Astrocyte (in vitro differentiated cells and primary cell): ENCODE measurements around the gene ANXA7. TPM values are rescaled to one million over a fixed set of nuclear protein-coding genes. Genes with fewer than 3 reads are reported as not detected.

Source experiments
- DNase-seq: peaks from one replicate; pipeline ENCODE4 v3.0.0-alpha.2; 2010; ENCODE audit warnings: low read depth
- FAIRE-seq: peaks from 2 replicates; lab custom pipeline; 2011; peaks lifted over from hg19 to GRCh38; lab: Jason Lieb, UNC
- H2AFZ ChIP-seq: 2 replicates; pipeline ENCODE4 v1.6.0; 2012; ENCODE audit warnings: low read depth, low read length, inconsistent platforms
- H3K27ac ChIP-seq: 2 replicates; pipeline ENCODE4 v1.5.1; 2011; ENCODE audit warnings: low read depth, low read length, inconsistent platforms
- H3K27me3 ChIP-seq: 2 replicates; pipeline ENCODE4 v1.6.0; 2011; ENCODE audit warnings: low read length, inconsistent platforms; ENCODE audit not compliant: insufficient read depth
- H3K36me3 ChIP-seq: 2 replicates; pipeline ENCODE4 v1.5.1; 2011; ENCODE audit warnings: low read length, inconsistent platforms; ENCODE audit not compliant: insufficient read depth
- H3K4me1 ChIP-seq: 2 replicates; pipeline ENCODE4 v1.5.1; 2011; ENCODE audit warnings: low read length, inconsistent platforms; ENCODE audit not compliant: insufficient read depth
- H3K4me2 ChIP-seq: 2 replicates; pipeline ENCODE4 v1.6.0; 2012; ENCODE audit warnings: low read length, inconsistent platforms
- H3K4me3 ChIP-seq: 2 replicates; pipeline ENCODE4 v1.5.1; 2011; ENCODE audit warnings: low read depth, mild to moderate bottlenecking, low read length, inconsistent platforms; ENCODE audit not compliant: insufficient read depth
- H3K79me2 ChIP-seq: 2 replicates; pipeline ENCODE4 v1.6.0; 2012; ENCODE audit warnings: mild to moderate bottlenecking, low read length, inconsistent platforms; ENCODE audit not compliant: insufficient read depth
- H3K9ac ChIP-seq: 2 replicates; pipeline ENCODE4 v1.6.0; 2012; ENCODE audit warnings: mild to moderate bottlenecking, low read length, inconsistent platforms
- H3K9me3 ChIP-seq: 2 replicates; pipeline ENCODE4 v1.5.1; 2012; ENCODE audit warnings: low read depth, mild to moderate bottlenecking, low read length, inconsistent platforms; ENCODE audit not compliant: insufficient read depth
- H4K20me1 ChIP-seq: 2 replicates; pipeline ENCODE4 v1.6.0; 2012; ENCODE audit warnings: low read length, inconsistent platforms; ENCODE audit not compliant: insufficient read depth
- H3K27ac Mint-ChIP-seq: one replicate; pipeline ENCODE4 v1.8.0; 2021; ENCODE audit warnings: mild to moderate bottlenecking, mixed read lengths; ENCODE audit not compliant: unreplicated experiment
- H3K27me3 Mint-ChIP-seq: one replicate; pipeline ENCODE4 v1.8.0; 2021; ENCODE audit warnings: low read depth, mixed read lengths; ENCODE audit not compliant: unreplicated experiment
- H3K36me3 Mint-ChIP-seq: one replicate; pipeline ENCODE4 v1.8.0; 2021; ENCODE audit warnings: low read depth, mixed read lengths; ENCODE audit not compliant: unreplicated experiment
- H3K4me1 Mint-ChIP-seq: one replicate; pipeline ENCODE4 v1.8.0; 2021; ENCODE audit warnings: low read depth, mixed read lengths; ENCODE audit not compliant: unreplicated experiment
- H3K4me3 Mint-ChIP-seq: one replicate; pipeline ENCODE4 v1.8.0; 2021; ENCODE audit warnings: mild to moderate bottlenecking, moderate library complexity, mixed read lengths; ENCODE audit not compliant: unreplicated experiment
- H3K9me3 Mint-ChIP-seq: one replicate; pipeline ENCODE4 v1.8.0; 2021; ENCODE audit warnings: mild to moderate bottlenecking, mixed read lengths; ENCODE audit not compliant: unreplicated experiment
- EZH2 ChIP-seq: IDR thresholded peaks from 2 replicates; pipeline ENCODE4 v1.6.1; 2012; ENCODE audit warnings: mild to moderate bottlenecking, low read length, inconsistent platforms; ENCODE audit not compliant: insufficient read depth
- total RNA-seq: library from RNA; stranded (reverse); gene quantifications from 2 replicates; pipeline ENCODE4 v1.2.1, GENCODE V29; 2021
- TF ChIP-seq, protein P1 (sequence below): IDR thresholded peaks from 2 replicates; pipeline ENCODE4 v1.5.1; 2011; ENCODE audit warnings: low read depth, mild to moderate bottlenecking, inconsistent platforms, low read length, moderate library complexity; ENCODE audit not compliant: insufficient read depth

Gene ANXA7
- total RNA-seq, 1 donor from 2014 or later = 79.6 TPM

GRCh38 chr10:73358331-73359279 lies 55.3 kb downstream of the ANXA7 start, which contains the start of gene CFAP70:
TSS of gene CFAP70 (minus strand) at chr10:73358864. CDS start at chr10:73354796, 4,068 bp downstream.
- peak; percentile 84 for FAIRE-seq
- peak within 1 kb of the TSS; percentile 98 for H3K27ac Mint-ChIP-seq
- TF ChIP-seq, protein P1, sequence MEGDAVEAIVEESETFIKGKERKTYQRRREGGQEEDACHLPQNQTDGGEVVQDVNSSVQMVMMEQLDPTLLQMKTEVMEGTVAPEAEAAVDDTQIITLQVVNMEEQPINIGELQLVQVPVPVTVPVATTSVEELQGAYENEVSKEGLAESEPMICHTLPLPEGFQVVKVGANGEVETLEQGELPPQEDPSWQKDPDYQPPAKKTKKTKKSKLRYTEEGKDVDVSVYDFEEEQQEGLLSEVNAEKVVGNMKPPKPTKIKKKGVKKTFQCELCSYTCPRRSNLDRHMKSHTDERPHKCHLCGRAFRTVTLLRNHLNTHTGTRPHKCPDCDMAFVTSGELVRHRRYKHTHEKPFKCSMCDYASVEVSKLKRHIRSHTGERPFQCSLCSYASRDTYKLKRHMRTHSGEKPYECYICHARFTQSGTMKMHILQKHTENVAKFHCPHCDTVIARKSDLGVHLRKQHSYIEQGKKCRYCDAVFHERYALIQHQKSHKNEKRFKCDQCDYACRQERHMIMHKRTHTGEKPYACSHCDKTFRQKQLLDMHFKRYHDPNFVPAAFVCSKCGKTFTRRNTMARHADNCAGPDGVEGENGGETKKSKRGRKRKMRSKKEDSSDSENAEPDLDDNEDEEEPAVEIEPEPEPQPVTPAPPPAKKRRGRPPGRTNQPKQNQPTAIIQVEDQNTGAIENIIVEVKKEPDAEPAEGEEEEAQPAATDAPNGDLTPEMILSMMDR = no peak
- TF ChIP-seq EZH2 = no peak
- peaks cover 7% of the 10 kb centered on the region for H3K27me3 Mint-ChIP-seq
- H3K4me3 ChIP-seq = peak within 1 kb of the TSS; percentile 81
- peak within 1 kb of the TSS; percentile 90 for H2AFZ ChIP-seq
- peak within 1 kb of the TSS; percentile 88 for H3K4me2 ChIP-seq
- peak within 1 kb of the TSS; percentile 89 for H3K9ac ChIP-seq
- no peaks in the 10 kb centered on the region for H4K20me1 ChIP-seq
- H3K9me3 ChIP-seq = no peaks in the 10 kb centered on the region
- no peaks in the 10 kb centered on the region for H3K36me3 ChIP-seq
- H3K4me1 ChIP-seq = peaks cover 5% of the 10 kb centered on the region
- H3K9me3 Mint-ChIP-seq = no peaks in the 10 kb centered on the region
- H3K27ac ChIP-seq = peak within 1 kb of the TSS; percentile 49
- DNase-seq = peak; percentile 87
- H3K79me2 ChIP-seq = no peaks in the 10 kb centered on the region
- H3K27me3 ChIP-seq = peaks cover 3% of the 10 kb centered on the region
- H3K36me3 Mint-ChIP-seq = peaks cover 3% of the 10 kb centered on the region
- H3K4me3 Mint-ChIP-seq = peak within 1 kb of the TSS; percentile 96
- no peaks in the 10 kb centered on the region for H3K4me1 Mint-ChIP-seq

- FAIRE-seq = no peak
- H3K27me3 Mint-ChIP-seq = peaks cover 7% of the 10 kb centered on the region
- H3K36me3 ChIP-seq = no peaks in the 10 kb centered on the region
- H3K36me3 Mint-ChIP-seq = peaks cover 2% of the 10 kb centered on the region
- no peaks in the 10 kb centered on the region for H4K20me1 ChIP-seq
- H3K79me2 ChIP-seq = no peaks in the 10 kb centered on the region
- H3K9me3 ChIP-seq = no peaks in the 10 kb centered on the region
- TF ChIP-seq, protein P1 = no peak
- no peak for TF ChIP-seq EZH2
- H3K27ac ChIP-seq = no peak overlapping the region
- H3K4me3 ChIP-seq = peak overlapping the region; percentile 81
- H3K27me3 ChIP-seq = peaks cover 7% of the 10 kb centered on the region
- peak overlapping the region; percentile 96 for H3K4me3 Mint-ChIP-seq
- H3K9me3 Mint-ChIP-seq = no peaks in the 10 kb centered on the region
- DNase-seq = no peak
- H3K27ac Mint-ChIP-seq = peak overlapping the region; percentile 98
- H3K4me1 ChIP-seq = peaks cover 5% of the 10 kb centered on the region
- peak overlapping the region; percentile 90 for H2AFZ ChIP-seq
- peak overlapping the region; percentile 88 for H3K4me2 ChIP-seq
- H3K9ac ChIP-seq = peak overlapping the region; percentile 89
- no peaks in the 10 kb centered on the region for H3K4me1 Mint-ChIP-seq
Measured at GRCh38 chr10:73357821-73358220, 56.0 kb downstream of the ANXA7 start.

- Histone ChIP-seq H3K27me3 (peaks cover 7% of the 10 kb centered on the region), H3K36me3 (no peaks in the 10 kb centered on the region), H3K4me3 (no peak overlapping the region), H3K27ac (no peak overlapping the region), H3K4me2 (no peak overlapping the region), H3K9ac (no peak overlapping the region), H3K4me1 (peaks cover 5% of the 10 kb centered on the region), H4K20me1 (no peaks in the 10 kb centered on the region), H2AFZ (no peak overlapping the region), H3K79me2 (no peaks in the 10 kb centered on the region), H3K9me3 (no peaks in the 10 kb centered on the region)
- Mint-ChIP-seq H3K36me3 (no peaks in the 10 kb centered on the region), H3K4me1 (no peaks in the 10 kb centered on the region), H3K27ac (no peak overlapping the region), H3K27me3 (peaks cover 7% of the 10 kb centered on the region), H3K9me3 (no peaks in the 10 kb centered on the region), H3K4me3 (peak overlapping the region; percentile 30)
- DNase-seq (no peak), FAIRE-seq (no peak)
- no peak for TF ChIP-seq EZH2
- TF ChIP-seq, protein P1 = no peak
Measured at GRCh38 chr10:73357166-73357565, 56.7 kb downstream of the ANXA7 start.
